Ishikawa (cell line): Measurements from ENCODE around the gene EBLN2.

Experiments
- CEBPB ChIP-seq: IDR thresholded peaks from 2 replicates; pipeline ENCODE4 v1.6.1; 2012
- CREB1 ChIP-seq: IDR thresholded peaks from 2 replicates; pipeline ENCODE4 v1.6.1; 2012; ENCODE audit warnings: low read depth
- EGR1 ChIP-seq: IDR thresholded peaks from 2 replicates; pipeline ENCODE4 v1.6.1; 2012
- EP300 ChIP-seq: IDR thresholded peaks from 2 replicates; pipeline ENCODE4 v1.6.1; 2012; ENCODE audit warnings: borderline replicate concordance
- FOXM1 ChIP-seq: IDR thresholded peaks from 2 replicates; pipeline ENCODE4 v1.6.1; 2012; ENCODE audit warnings: low read depth, borderline replicate concordance
- NFIC ChIP-seq: IDR thresholded peaks from 2 replicates; pipeline ENCODE4 v1.6.1; 2012
- RAD21 ChIP-seq: IDR thresholded peaks from 2 replicates; pipeline ENCODE4 v1.6.1; 2012; ENCODE audit warnings: low read depth
- TAF1 ChIP-seq: IDR thresholded peaks from 2 replicates; pipeline ENCODE4 v1.6.1; 2012; ENCODE audit warnings: low read depth, mild to moderate bottlenecking
- TCF12 ChIP-seq: IDR thresholded peaks from 2 replicates; pipeline ENCODE4 v1.6.1; 2012; ENCODE audit warnings: low read depth
- TEAD4 ChIP-seq: IDR thresholded peaks from 2 replicates; pipeline ENCODE4 v1.6.1; 2012
- YY1 ChIP-seq: IDR thresholded peaks from 2 replicates; pipeline ENCODE4 v1.6.1; 2012; ENCODE audit warnings: low read depth
- ZBTB7A ChIP-seq: IDR thresholded peaks from 2 replicates; pipeline ENCODE4 v1.6.1; 2012; ENCODE audit warnings: low read depth
- TF ChIP-seq, protein P1 (sequence below): IDR thresholded peaks from 2 replicates; pipeline ENCODE4 v1.6.1; 2012; ENCODE audit warnings: low read depth, mild to moderate bottlenecking
- TF ChIP-seq, protein P2 (sequence below): IDR thresholded peaks from 2 replicates; pipeline ENCODE4 v1.6.1; 2012
- TF ChIP-seq, protein P3 (sequence below): IDR thresholded peaks from 2 replicates; pipeline ENCODE4 v1.6.1; 2012

The EBLN2 gene

GRCh38 chr3:73026760-73027113 lies 34.7 kb upstream of the EBLN2 start:
- TF ChIP-seq ZBTB7A (no peak), TAF1 (no peak), TEAD4 (no peak), YY1 (no peak), CEBPB (no peak), EGR1 (no peak), FOXM1 (no peak), CREB1 (no peak), NFIC (no peak), EP300 (no peak), RAD21 (no peak), TCF12 (no peak)
- TF ChIP-seq, protein P1, sequence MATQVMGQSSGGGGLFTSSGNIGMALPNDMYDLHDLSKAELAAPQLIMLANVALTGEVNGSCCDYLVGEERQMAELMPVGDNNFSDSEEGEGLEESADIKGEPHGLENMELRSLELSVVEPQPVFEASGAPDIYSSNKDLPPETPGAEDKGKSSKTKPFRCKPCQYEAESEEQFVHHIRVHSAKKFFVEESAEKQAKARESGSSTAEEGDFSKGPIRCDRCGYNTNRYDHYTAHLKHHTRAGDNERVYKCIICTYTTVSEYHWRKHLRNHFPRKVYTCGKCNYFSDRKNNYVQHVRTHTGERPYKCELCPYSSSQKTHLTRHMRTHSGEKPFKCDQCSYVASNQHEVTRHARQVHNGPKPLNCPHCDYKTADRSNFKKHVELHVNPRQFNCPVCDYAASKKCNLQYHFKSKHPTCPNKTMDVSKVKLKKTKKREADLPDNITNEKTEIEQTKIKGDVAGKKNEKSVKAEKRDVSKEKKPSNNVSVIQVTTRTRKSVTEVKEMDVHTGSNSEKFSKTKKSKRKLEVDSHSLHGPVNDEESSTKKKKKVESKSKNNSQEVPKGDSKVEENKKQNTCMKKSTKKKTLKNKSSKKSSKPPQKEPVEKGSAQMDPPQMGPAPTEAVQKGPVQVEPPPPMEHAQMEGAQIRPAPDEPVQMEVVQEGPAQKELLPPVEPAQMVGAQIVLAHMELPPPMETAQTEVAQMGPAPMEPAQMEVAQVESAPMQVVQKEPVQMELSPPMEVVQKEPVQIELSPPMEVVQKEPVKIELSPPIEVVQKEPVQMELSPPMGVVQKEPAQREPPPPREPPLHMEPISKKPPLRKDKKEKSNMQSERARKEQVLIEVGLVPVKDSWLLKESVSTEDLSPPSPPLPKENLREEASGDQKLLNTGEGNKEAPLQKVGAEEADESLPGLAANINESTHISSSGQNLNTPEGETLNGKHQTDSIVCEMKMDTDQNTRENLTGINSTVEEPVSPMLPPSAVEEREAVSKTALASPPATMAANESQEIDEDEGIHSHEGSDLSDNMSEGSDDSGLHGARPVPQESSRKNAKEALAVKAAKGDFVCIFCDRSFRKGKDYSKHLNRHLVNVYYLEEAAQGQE = no peak
- TF ChIP-seq, protein P2, sequence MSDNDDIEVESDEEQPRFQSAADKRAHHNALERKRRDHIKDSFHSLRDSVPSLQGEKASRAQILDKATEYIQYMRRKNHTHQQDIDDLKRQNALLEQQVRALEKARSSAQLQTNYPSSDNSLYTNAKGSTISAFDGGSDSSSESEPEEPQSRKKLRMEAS = no peak
- TF ChIP-seq, protein P3, sequence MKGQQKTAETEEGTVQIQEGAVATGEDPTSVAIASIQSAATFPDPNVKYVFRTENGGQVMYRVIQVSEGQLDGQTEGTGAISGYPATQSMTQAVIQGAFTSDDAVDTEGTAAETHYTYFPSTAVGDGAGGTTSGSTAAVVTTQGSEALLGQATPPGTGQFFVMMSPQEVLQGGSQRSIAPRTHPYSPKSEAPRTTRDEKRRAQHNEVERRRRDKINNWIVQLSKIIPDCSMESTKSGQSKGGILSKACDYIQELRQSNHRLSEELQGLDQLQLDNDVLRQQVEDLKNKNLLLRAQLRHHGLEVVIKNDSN = no peak

DNA sequence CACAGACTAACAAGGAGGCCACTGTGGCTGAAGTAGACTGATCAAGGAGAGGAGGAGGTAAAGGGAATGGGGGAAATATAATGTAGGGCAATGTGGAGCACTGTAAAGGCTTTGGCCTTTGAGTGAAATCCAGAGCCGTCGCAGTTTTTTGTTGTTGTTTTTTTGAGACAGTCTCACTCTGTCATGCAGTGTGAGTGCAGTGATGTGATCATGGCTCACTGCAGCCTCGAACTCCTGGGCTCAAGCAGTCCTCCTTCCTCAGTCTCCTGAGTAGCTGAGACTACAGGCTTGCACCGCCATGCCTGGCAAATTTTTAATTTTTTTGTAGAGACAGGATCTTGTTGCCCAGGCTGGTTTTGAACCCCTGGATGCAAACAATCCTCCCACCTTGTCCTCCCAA lies 32.7 kb upstream of the EBLN2 start:
- no peak for TF ChIP-seq FOXM1
- TF ChIP-seq TAF1 = no peak
- no peak for TF ChIP-seq CREB1
- no peak for TF ChIP-seq EP300
- no peak for TF ChIP-seq NFIC
- TF ChIP-seq ZBTB7A = no peak
- TF ChIP-seq YY1 = no peak
- no peak for TF ChIP-seq RAD21

- no peak for TF ChIP-seq EP300
- no peak for TF ChIP-seq FOXM1
- TF ChIP-seq YY1 = no peak
- TF ChIP-seq ZBTB7A = no peak
- TF ChIP-seq CEBPB = no peak
- TF ChIP-seq TCF12 = no peak
- TF ChIP-seq, protein P3 = no peak
- no peak for TF ChIP-seq CREB1
- no peak for TF ChIP-seq TAF1
These were observed 32.1 kb upstream of the EBLN2 start for GRCh38 chr3:73029321-73029796.

DNA sequence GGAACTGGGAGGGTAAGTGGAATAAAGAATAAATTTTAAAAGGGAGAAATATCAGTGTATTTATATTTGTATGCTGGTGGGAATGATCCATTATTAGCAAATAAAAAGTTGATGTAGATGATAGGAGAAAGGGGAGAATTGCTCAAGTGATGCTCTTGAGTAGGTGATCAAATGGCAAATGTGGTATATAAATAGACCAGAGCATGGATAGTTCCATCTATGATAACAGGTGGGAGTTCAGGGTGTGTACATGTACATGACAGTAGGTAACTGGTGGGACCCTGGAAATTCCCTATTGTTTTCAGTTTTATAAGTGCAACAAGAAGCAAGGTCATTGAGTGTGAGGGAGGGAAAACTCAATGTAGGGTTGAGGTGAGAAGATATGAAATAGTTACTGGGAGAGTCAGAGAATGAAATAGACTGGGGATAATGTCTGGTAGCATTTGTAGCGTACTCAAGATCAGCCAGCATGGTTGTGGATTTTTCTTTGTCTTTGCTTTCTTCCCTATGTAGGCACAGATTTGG lies 31.3 kb upstream of the EBLN2 start:
- no peak for TF ChIP-seq TCF12
- TF ChIP-seq NFIC = no peak
- TF ChIP-seq, protein P2 = no peak

DNA sequence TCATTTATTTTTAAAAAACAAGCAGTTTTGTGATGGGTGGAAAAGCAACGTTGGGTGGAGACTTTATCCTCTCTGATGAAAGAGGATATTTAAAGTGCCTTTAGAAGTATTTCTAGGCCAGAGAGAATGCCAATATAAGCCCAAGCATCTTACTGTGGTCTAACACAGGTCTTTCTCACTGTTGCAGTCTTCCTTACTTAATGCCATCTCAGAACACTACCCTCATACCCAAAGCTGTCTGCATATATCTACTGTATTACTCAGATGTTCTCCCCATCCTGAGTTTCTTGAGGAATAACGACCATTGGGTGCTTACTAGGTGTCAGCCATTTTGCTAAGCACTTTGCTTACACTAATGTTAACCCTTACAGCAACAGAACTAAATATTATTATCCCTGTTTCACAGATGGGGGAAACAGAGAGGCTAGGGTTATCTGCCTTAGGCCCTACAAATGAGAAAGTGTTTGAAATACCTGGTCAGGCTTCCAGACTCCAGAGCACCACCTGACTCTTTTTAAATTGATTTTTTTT lies 29.8 kb upstream of the EBLN2 start:
- TF ChIP-seq TCF12 (no peak), RAD21 (no peak)

DNA sequence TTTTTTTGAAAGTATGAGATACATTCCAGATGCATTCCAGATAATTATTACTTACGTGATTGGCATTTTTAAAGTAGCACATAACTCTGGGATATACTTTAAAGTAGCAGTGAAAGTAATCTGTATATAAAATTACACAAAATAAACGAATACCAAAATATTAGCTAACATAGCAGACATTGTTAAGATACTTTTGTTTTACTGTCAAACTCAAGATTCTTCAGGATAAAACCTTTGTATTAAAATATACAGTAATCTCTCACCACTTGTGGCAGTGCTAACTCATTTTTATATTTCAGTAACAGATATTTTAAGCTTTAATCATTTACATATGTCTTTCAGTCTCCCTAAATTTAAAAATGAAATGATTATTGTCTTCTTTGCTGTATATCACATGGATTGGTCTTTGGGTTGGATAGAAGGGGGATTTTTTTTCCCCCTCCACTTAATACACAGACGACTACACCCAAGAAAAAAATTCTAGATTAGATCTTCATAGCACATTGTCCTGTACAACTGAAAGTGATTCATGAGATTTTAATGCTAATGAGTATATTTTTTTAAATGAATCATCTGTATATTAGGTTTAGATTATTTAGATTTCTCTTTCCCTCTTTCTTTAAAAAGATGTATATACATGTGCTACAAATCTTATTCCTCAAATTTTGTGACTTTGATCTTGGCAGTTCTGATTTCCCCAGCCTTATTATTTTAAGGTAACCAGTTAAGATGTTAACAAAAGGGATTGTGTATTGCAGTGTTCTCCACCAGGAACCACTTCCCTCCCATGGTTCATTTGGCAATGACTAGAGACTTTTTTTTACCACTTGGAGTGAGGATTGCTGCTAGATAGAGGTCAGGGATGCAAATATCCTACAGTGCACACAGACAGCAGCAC lies 24.5 kb upstream of the EBLN2 start:
- TF ChIP-seq TEAD4 = no peak
- TF ChIP-seq YY1 = no peak
- TF ChIP-seq TCF12 = no peak
- TF ChIP-seq TAF1 = no peak
- TF ChIP-seq RAD21 = no peak

DNA sequence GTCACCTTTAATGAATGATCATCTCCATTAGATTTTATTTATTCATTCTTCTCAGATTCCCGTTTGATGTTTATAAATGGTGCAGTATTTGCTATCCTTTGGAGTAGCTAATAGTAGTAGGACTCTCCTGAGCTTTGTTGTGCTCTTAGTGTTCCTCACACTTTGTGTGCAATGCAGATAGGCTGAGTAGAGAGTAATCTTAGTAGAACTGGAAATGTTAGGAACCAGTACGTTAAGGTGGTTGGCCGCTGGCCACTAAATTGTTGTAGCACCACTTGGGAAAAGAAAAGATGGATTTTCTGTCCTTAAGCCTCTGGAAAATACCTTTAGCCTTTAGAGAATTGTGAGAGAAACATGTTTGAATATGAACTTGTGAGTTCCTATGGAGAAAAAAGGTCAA lies 19.9 kb upstream of the EBLN2 start:
- TF ChIP-seq NFIC (no peak), RAD21 (no peak), TAF1 (no peak), EGR1 (no peak), CEBPB (no peak), TEAD4 (no peak), EP300 (no peak), YY1 (no peak), CREB1 (no peak), ZBTB7A (no peak), FOXM1 (no peak), TCF12 (no peak)
- TF ChIP-seq, protein P3 = no peak
- TF ChIP-seq, protein P1 = no peak
- TF ChIP-seq, protein P2 = no peak
